HG03060 (cell line): ENCODE measurements around the gene CHST3.

Source experiments
- ATAC-seq: cut with Tn5 transposase; IDR thresholded peaks from one replicate; pipeline ENCODE4 v1.9.1; 2021; ENCODE audit warnings: low read depth, moderate number of reproducible peaks; ENCODE audit not compliant: unreplicated experiment

CHST3 gene

DNA sequence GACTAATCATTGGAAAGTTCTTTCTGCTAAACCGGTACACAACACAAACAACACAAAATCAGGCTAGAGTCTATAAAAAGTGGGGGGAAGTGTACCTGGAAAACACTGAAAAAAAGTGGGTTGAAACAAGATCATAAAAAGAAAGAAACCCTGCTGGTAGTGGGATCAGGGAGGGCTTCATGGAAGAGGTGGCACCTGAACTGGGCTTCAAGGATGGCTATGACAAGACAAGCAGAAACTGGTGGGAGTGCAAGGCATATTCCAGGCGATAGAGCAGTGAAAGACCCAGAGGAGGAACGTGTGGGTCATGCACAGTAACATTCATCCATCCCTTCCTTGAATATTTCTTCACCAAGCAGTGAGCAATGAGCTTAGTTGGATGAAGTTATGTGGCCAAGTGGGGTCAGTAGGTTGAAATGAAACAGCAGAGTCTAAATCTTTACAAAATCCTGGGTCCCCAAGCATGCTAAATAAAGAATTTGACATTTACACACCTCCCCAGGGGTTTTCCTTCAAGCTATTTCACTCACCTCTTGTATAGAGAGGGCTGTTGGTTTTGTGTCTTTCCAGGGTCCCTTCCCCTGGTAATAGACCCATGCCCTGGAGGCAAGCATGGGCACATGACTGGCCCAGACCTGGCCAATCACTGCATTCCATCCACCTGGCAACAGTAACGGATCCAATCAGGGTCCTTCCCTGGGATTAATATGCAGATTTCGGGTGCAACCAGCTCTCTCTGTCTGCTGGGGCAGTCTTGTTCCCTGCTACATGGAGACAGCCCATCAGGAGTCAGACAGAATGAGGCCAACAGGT is 86.0 kb downstream of the CHST3 start:
- no peak for ATAC-seq

DNA sequence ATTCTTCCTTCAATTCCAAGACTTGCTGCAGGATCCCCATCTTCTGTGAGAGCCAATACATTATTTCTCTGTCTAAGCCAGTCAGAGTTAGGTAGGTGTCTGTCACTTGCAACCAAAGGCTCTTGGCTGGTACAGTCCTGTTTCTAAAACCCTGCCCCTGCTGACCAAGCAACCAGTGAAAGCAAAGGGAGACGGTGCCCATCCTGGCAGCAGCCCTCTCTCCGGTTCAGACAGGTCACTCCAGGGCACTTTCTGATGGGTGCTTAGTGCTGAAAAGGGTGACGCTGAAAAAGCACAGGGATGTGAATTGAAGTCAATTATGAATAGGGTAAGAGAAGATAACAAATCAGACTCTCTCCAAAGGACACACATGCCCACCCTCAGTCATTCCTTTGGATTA is 86.7 kb downstream of the CHST3 start:
- no peak for ATAC-seq

DNA sequence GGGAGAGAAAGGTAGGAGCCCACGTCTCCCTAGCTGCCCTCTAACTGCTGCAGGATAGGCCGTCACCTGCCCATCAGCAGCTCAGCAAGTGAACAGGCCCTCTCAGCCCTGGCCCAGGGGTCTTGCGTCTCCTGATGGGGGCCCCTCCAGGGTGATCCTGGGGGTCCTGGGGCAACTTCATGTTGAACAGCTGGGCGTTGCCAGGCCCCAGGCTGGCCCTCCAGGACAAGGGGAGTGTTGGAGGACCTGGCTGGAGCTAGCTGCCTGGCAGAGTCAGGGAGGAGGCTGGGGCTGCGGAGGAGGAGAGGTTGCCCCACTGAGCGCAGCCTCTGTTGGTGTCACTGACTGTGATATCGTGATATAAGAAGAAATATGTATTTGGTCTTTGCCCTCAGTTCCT is 89.5 kb downstream of the CHST3 start:
- ATAC-seq = no peak

DNA sequence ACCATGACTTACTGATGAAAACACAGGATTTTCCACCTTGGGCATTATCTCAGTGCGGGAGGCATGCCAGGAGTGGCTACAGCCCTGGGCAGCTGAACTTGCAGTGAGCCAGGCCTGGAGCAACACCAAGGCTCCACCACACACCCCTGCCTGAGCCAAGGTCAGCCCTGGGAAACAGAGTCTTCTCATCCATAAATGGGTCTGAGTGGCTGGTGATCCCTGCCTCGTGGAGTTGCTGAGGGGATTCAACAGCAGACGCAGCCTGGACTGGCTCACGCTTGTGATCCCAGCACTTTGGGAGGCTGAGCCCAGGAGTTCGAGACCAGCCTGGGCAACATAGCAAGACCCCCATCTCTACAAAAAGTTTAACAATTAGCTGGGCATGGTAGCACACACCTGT is 91.9 kb downstream of the CHST3 start:
- ATAC-seq = no peak

DNA sequence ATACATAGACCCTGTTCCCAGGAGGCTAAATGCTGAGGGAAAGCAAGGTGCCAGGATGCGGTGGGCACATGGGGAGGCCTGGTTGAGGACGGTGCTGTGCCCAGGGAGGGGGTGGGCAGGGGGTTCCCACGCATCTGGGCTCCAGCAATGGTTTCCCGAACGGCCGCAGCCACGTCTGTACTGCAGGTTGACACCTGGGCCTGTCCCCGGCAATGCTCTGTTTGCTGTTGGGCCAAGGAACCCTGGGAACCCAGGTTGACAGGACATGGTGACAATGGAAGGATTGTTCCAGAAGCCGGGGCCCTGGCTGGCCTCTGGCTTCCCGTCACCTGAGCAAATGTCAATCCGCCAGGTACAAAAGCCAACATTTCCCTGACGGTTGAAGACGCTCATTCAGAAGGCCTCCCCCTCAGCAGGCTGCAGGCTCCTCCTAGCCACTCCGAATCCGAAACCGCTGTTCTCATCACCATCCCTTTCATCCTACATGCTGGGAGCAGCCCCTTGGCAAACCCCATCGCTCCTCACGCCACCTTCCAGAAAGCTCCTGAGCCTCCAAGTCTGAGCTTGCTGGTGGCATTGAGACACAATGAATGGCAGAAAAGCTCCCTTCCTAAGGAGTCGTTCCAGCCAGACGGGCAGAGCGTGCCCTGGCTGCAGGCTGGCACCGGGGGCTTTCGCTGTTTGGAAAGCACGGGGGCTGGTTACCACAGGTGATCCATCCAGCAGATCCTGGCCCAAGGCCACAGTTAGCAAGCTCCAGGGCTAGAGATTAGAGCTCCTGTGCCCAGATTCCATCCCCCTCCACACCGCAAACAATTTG is 92.9 kb downstream of the CHST3 start:
- no peak for ATAC-seq

DNA sequence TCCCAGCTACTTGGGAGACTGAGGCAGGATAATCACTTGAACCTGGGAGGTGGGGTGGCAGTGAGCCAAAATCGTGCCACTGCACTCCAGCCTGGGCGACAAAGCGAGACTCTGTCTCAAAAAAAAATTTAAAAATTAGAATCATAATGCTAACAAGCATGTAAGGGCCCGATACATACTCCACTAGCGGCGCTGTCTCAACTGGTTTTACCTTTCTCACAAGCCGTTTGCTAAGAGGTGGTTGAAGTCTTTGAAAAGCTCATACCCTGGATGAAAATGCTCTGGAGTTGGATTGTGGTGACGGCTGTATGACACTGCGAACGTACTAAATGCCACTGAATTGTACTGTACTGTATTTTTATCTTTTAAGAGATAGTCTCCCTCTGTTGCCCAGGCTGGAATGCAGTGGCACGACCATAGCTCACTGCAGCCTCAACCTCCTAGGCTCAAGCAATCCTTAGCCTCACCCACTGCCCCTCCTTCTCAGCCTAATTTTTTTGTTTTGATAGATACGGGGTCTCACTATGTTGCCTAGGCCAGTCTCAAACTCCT is 94.2 kb downstream of the CHST3 start:
- ATAC-seq = no peak

DNA sequence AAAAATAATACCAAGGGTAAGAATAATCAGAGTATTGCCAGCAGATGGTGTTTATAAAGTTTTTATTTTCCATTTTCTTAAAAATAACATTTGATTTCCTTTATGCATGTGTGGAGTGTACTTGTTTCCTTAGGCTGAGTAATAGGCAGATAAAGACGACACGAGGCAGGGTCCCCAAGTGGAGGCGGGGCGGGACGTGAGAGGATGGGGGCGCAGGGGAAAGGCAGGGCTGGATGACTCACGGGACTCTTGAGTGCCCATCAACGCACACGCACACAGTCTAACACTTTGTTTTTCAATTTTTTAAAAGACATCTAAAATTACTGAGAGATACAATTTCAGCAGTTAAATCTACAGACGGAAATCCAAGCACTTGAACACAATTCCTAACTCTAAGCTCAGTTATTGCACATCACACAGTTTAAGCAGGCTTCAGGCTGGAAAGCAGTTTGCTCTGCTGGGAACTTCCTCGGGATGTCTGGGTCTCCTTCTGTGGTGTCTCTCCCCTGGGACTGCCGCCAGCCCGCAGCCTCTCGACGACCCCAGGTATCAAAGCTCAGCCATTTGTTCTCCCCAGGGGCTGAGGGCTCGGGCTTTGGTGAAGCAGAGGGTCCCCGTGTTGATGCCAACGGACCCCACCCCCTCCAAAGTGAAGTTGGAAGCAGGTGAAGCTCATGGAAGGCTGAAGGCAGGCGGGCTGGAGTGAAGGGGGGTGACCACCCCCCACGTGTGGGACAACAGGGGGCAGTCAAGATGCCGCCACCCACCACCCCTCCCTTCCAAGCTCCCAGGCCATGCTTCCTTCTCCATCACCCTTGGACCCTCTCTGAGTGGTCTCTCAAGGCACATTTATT is 95.0 kb downstream of the CHST3 start:
- no peak for ATAC-seq

DNA sequence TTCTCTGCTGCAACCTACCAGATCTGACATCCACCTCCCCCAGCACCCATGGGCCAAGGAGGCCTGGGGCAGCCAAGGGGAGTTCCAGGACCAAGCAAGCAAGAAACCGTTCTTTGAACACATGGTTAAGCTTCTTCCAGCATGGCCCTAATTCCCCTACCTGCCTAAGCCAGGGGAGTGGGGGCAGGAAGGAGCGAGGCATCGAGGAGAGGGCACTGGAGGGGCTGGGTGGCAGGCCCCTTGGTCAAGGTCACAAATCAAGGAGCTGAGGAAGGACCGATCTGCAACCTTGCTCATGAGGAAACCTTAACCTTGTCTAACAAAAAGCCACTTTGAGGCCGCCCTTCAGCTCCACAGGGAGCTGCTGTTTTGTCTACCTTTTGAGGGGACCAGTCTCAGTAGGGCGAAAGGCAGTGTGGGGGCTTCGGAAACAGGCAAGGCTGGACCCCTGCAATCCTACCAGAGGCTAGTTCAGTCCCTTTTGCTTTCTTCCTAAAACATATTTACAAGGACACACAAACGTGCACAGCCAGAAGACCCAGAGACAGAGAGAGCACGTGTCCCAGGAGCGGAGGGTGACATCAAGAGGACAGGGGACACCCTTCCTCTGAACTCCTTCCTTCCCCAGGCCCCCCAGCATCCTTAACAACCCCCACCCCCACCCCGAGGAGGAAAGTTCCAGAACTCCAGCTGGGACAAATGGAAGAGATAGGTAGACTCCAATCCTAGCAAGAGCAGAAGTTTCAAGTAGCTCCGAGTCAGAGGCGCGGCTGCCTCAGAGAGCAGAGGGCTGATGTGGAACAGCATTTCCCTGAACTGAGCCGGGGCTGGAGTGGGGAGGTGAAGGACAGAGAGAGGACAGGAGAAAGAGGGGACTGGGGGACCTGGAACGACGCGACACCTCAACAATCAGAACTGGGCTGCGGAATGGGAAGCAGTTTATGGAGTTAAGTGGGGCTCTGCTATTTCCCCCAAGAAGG is 95.9 kb downstream of the CHST3 start:
- no peak for ATAC-seq

DNA sequence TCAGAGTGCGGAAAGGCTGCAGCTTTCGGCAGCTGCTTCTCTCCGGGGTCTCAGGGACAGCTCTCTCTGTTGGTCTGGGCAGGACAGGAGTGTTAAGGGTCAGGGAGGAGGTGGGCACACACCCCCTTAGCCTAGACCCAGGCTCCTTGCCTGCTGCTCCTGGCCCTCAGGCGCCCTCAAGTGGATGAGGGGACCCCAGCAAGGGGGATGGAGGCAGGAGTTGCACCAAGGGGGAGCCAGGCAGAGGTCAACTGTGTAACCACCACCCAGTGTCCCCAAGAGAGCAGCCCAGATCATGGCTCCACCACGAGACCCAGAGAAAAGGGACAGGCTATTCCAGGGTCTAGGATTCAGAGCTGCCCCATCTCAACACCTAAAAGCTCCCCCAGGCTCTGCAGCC is 97.3 kb downstream of the CHST3 start:
- no peak for ATAC-seq

DNA sequence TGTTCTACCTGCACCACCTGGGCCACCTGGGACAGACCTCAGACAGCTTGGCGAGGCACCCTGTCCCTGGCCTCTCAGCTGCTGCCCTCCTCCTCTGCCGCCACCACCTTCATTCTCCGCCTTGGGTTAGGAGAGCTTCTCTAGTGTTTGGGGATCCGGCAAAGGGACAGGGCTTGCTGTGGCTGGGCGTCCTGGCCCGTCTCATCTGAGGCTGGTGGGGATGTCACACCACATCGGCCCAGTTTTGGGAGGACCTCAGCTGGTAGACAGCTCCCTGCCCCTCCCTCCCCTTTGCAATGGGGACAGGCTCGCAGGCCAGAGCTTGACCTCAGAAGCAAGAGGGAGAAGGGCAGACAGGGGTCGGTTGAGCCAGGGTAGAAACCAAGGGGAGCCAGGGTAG is 97.7 kb downstream of the CHST3 start:
- no peak for ATAC-seq

DNA sequence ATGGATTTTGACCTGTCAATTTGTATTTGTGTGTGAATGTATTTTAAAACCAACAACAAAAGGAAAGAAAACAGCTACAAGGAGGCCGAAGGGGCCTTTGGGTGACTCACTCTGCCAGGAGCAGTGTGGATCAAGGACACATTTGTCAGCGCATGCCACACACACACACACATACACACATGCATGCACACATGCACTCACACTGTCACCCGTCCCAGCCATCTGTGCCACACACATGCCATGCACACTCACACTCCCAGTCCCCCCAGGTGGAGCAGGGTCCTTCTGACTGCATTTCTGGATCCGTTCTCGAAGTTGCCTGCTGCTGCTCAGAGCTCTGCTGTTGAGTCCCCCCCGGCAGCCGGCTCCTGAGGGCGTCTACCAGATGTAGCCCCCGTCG is 98.2 kb downstream of the CHST3 start:
- no peak for ATAC-seq
